ENCODE results near the gene SMYD3. TPM values are rescaled to one million over a fixed set of nuclear protein-coding genes. Genes with fewer than 3 reads are reported as not detected.

Gene SMYD3
- total and polyA plus RNA-seq, 8 donors = 20.4 to 35.1 (median 24.3) TPM

- DNase-seq = peak in 1 of 4 donors; percentile 19
- no peak for TF ChIP-seq CTCF (IDR thresholded peaks at IDR 0.05)
- no peaks in the 10 kb centered on the region for H3K27me3 ChIP-seq
- no peaks in the 10 kb centered on the region for H3K36me3 ChIP-seq
- H3K27ac ChIP-seq = peak overlapping the region; percentile 23 to 64
- ATAC-seq = no peak
- H3K9me3 ChIP-seq = no peaks in the 10 kb centered on the region
- H3K4me1 ChIP-seq = peaks cover 0 to 11% of the 10 kb centered on the region in 2 donors
- intact Hi-C loops (cut with DNase I) = no loop called here
- H3K4me3 ChIP-seq = no peak overlapping the region
These were observed 393.5 kb downstream of the SMYD3 start for GRCh38 chr1:246113555-246114095.

- DNase-seq = no peak
- H3K27ac ChIP-seq = peak overlapping the region in 1 of 2 donors; percentile 23
- ATAC-seq = no peak
- H3K4me3 ChIP-seq = no peak overlapping the region
- no peaks in the 10 kb centered on the region for H3K9me3 ChIP-seq
- no peak for TF ChIP-seq CTCF (IDR thresholded peaks at IDR 0.05)
- H3K27me3 ChIP-seq = no peaks in the 10 kb centered on the region
- intact Hi-C loops (cut with DNase I) = no loop called here
- H3K4me1 ChIP-seq = peaks cover 0 to 8% of the 10 kb centered on the region in 2 donors
- no peaks in the 10 kb centered on the region for H3K36me3 ChIP-seq
These were observed 395.5 kb downstream of the SMYD3 start for GRCh38 chr1:246111570-246111969.

GRCh38 chr1:246110343-246111219 is 396.5 kb downstream of the SMYD3 start:
- TF ChIP-seq CTCF (IDR thresholded peaks at IDR 0.05) = no peak
- Histone ChIP-seq H3K36me3 (no peaks in the 10 kb centered on the region), H3K4me3 (no peak overlapping the region), H3K4me1 (peaks cover 0 to 8% of the 10 kb centered on the region in 2 donors), H3K27ac (no peak overlapping the region), H3K27me3 (no peaks in the 10 kb centered on the region), H3K9me3 (no peaks in the 10 kb centered on the region)
- no peak for ATAC-seq
- intact Hi-C loops (cut with DNase I) = no loop called here
- no peak for DNase-seq

GRCh38 chr1:246108278-246108925 is 398.7 kb downstream of the SMYD3 start:
- H3K4me3 ChIP-seq = no peak overlapping the region
- DNase-seq (no peak), ATAC-seq (no peak)
- H3K27me3 ChIP-seq = no peaks in the 10 kb centered on the region
- intact Hi-C loops (cut with DNase I) = no loop called here
- H3K36me3 ChIP-seq = no peaks in the 10 kb centered on the region
- TF ChIP-seq CTCF (IDR thresholded peaks at IDR 0.05) = no peak
- H3K9me3 ChIP-seq = no peaks in the 10 kb centered on the region
- peaks cover 0 to 3% of the 10 kb centered on the region in 2 donors for H3K4me1 ChIP-seq
- no peak overlapping the region for H3K27ac ChIP-seq
